TTC549 (cell line): ENCODE measurements around the gene TNS2.
A peak's percentile ranks its signal among the peaks of the same experiment; 100 is the strongest.
"Not testable (repeated sequence)": the region's sequence is repeated elsewhere in the genome, so short reads cannot be mapped to it uniquely, and the experiment has no call there.

ENCODE experiments used
- FAIRE-seq: peaks from 2 replicates; lab custom pipeline; 2012; peaks lifted over from hg19 to GRCh38; lab: Jason Lieb, UNC

The TNS2 gene

GRCh38 chr12:53096089-53096741 is 46.4 kb downstream of the TNS2 start:
- no peak for FAIRE-seq

GRCh38 chr12:53096759-53097158 is 46.9 kb downstream of the TNS2 start:
- FAIRE-seq: no peak

GRCh38 chr12:53097207-53097563 is 47.3 kb downstream of the TNS2 start:
- FAIRE-seq: no peak

GRCh38 chr12:53097564-53098353 is 47.9 kb downstream of the TNS2 start, which contains the start of gene IGFBP6:
Gene IGFBP6 (plus strand): TSS chr12:53097667. CDS start chr12:53097718, 51 bp downstream.
- no peak for FAIRE-seq

GRCh38 chr12:53098354-53098981 is 48.6 kb downstream of the TNS2 start:
- no peak for FAIRE-seq

GRCh38 chr12:53099071-53099882 is 49.4 kb downstream of the TNS2 start:
- peak; percentile 96 for FAIRE-seq

- FAIRE-seq: no peak
Observed at GRCh38 chr12:53100466-53101151, 50.7 kb downstream of the TNS2 start.

GRCh38 chr12:53101266-53101665 is 51.4 kb downstream of the TNS2 start:
- no peak for FAIRE-seq

- no peak for FAIRE-seq
Observed at GRCh38 chr12:53101931-53102781, 52.3 kb downstream of the TNS2 start.

GRCh38 chr12:53102883-53103807 is 53.3 kb downstream of the TNS2 start, which contains the start of gene SOAT2:
Gene SOAT2 (plus strand): TSS chr12:53103486. CDS start chr12:53103578, 92 bp downstream.
- no peak for FAIRE-seq

- no peak for FAIRE-seq
Observed at GRCh38 chr12:53103860-53104305, 54.0 kb downstream of the TNS2 start.

- no peak for FAIRE-seq
Observed at GRCh38 chr12:53105256-53105655, 55.4 kb downstream of the TNS2 start.

GRCh38 chr12:53105712-53106439 is 56.0 kb downstream of the TNS2 start:
- no peak for FAIRE-seq

- no peak for FAIRE-seq
Observed at GRCh38 chr12:53107122-53107521, 57.3 kb downstream of the TNS2 start.

GRCh38 chr12:53112431-53112830 is 62.6 kb downstream of the TNS2 start:
- FAIRE-seq: not testable (repeated sequence)

- no peak for FAIRE-seq
Observed at GRCh38 chr12:53113136-53113705, 63.4 kb downstream of the TNS2 start.

- no peak for FAIRE-seq
Observed at GRCh38 chr12:53113951-53114350, 64.1 kb downstream of the TNS2 start.
